Hematopoietic multipotent progenitor cell treated with erythropoietin and hydrocortisone succinate and interleukin-3 and kit ligand, for 8 days (in vitro differentiated cells): ENCODE measurements around the gene IGFBP4.

Experiments used
- DNase-seq: peaks from one replicate; pipeline ENCODE4 v3.0.0-alpha.2; 2015

The IGFBP4 gene

DNA sequence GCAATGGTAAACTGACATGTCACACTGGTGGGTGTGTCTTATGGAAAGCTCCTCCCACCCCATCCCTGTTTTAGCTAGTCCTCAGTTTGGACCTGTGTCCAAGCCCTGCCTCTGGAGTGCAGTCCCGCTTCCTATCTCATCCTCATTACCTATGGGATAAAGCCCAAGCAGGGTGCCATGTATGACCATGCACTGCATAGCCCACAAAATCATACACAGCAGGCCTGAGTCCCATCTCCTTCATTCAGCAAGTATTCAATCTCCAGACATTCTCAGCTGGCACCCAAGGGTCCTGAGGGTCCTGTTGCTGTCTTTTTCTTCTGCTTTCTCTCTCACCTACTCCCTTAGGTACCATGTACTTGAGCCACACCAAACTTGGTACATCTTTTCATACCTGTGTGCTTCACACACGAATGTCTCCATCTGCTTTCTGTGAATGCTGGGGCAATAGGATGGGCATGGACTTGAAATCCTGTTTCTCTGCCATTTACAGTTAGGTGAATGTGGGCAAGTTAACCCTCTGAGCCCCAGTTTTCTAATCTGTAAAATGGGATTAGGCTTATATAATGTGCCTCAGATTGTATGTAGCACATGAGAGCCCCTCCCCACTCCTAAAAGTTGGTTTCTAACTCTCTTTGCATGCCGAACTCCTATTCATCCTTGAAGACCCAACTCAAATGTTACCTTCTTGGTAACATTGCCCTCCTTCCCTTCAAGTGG, 29.6 kb downstream of the IGFBP4 start:
- peak; percentile 40 for DNase-seq

DNA sequence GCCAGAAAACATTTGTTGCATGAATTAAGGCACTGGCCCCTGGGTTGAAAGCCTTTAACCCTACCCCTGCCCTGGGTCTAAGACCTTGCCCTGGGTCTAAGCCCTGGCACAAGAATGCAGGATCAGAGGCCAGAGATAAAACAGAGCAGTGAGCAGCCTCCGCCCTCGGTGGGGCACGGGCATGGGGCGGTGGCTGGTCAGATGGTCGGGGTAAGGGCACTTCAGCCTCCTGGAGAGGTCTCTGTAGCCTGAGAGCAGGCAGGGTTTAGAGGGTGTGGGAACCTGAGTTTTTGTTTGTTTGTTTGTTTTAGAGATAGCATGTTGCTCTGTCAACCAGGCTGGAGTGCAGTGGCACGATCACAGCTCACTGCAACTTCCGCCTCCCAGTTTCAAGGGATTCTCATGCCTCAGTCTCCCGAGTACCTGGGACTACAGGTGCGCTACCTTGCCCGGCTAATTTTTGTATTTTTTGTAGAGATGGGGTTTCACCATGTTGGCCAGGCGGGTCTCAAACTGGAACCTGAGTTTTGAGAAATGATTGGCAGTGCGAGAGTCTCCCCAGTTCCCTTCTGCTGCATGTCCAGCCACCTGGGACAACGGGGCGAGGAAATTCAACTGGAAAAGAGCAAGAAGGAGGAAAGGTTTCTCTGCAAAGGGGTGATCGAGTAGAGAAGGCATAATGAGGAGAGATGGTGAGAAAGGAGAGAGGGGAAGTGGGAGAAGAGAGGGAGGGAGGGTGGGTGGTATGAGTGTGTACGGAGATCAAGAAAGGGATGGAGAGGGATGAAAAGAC, 30.5 kb downstream of the IGFBP4 start:
- no peak for DNase-seq

DNA sequence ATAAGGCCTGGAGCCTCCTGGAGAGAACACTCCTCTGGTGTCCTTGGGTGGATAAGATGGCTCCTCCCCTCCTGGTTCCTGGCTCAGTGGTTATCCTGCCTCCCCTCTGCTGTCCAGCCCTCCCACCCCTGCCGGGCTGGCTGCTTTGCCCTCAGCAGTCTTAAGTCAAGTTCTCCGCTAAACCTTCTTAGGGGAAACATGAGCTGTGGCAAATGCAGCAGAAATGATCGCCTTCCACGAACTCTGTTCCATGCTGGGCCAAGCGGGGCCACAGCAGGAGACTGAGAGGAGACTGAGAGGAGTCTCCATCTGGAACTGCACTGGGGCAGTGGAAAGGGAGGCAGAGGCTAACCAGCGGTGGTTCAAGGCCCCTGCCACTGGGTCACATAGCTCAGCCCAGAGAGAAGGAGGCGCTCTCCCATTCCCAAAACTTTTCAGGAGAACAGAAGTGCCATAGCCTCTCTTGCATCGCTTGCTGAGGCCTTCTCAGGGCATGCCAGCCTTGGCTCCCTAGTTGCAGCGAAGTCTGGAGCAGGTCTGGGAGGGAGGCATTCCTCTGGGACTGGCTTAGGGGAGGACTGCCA, 31.3 kb downstream of the IGFBP4 start:
- peak; percentile 47 for DNase-seq

DNA sequence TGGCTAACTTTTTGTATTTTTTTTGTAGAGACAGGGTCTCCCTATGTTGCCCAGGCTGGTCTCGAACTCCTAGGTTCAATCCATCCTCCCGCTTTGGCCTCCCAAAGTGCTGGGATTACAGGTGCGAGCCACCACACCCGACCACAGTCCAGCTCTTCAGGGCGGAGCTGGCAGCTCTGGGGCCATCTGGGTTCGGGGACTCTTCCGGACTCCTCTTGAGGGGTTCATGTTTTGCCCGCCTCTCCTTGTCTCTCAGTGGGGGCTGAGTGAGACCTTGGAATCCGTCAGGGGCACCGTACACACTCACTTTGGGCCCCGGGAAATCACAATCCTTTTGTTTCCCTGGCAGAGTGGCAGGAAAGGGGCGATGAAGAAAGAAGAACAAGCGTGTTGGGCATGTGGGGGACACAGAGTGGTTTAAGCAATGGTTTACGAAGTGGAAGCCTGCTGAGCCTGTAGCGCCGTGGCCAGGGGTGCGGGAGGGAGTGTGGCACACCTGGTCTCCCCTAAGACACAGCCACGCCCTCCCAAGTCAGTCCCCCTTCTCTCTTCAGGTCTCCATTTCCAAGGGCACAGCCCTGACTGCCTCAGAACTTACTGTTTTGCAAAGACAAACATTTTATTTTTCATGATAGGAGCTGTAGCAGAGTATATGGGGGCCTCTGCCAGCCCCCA, 32.1 kb downstream of the IGFBP4 start:
- DNase-seq, result no peak

DNA sequence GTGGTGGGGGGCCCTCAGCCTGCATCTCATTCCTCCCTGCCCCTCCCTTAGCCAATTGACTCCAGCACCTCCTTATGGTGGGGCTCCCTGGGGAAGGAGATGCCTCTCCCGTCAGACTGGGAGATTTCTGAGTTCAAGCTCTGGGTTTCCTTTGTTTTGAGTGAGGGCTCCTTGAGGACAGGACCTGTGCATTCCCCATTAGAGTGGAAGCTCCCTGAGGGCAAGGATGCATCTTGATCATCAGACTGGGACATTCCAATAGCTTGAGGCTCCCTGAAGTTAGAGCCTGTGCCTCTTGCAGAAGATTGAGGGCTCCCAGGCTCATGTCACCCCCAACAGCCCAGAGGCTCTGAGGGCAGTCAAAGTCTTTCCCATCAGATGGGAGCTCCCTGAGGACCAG, 34.5 kb downstream of the IGFBP4 start:
- no peak for DNase-seq

DNA sequence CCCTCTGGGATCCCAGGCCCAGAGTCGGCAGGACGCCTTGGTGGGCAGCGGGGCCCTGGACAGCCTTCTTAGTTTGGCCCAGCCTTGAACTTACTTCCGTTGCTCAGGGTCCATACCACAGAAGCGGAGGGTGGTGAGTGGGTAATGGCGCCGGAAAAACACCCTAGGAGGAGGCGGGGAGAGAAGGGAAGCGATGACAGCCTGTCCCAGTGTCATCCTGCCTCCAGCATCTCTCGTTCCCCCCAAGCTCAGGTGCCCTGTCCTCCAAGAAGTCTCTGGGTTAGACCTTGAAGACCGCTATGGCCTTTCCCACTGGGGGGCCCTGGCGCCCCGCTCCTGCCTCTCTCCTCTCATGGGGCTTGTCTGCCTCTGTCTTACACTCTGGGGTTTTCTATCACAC, 35.2 kb downstream of the IGFBP4 start:
- DNase-seq, result no peak

DNA sequence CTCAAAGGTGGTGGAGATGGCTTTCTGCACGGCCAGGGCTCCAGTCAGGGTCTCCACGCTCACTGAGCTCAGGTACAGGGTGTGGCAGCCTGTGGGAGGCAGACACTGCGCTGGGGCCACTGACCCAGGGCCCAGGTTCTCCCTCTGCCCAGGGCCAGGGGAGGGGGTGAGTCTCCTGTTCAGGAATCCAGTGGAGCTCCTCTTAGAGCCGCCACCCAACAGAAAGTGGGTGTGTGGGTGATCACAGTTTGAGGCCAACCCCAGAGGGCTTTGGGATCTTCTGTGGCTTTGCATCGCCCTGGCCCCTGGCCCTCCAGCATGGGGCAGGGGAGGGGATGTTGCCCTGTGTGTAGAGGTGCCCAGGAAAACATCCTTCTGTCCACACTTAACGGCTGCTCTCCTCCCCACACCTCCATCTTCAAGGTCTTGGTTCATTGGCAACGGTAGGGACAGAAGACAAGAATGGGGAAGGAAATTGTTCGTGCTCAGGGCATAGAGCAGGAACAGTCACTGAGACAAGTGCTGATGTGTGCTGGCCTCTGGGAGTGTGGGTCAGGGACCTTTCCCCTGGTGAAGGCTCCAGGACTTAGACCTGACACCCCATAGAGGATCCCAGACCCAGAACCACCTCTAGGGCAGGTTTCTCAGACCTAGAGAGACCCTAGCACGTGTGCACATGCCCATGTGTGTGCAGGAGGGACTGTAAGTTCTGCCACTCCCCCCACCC, 36.7 kb downstream of the IGFBP4 start:
- no peak for DNase-seq

DNA sequence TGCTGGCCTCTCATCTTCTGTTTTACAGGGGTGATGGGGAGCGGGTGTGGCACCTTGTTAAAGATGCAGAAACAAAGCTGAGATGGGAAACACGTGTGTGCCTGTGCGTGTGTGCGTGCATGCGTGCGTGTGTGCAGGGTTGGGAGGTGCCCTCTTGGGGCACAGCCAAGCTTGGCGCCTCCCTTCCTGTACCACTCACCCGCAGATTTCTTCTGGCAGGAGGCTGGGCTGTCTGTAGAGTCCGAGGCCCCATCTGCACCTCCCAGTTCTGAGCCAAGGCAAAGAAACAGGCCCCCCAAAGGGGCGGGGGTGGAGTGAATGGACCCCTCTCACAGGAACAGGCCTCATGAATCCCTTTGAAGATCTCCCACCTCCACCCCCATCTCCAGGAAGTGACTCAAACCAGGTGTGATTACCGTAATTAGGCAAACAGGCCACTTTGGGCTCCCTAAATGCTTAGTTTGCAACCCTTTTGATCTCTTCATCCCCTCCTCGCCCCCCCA, 37.3 kb downstream of the IGFBP4 start:
- DNase-seq, result peak; percentile 71

DNA sequence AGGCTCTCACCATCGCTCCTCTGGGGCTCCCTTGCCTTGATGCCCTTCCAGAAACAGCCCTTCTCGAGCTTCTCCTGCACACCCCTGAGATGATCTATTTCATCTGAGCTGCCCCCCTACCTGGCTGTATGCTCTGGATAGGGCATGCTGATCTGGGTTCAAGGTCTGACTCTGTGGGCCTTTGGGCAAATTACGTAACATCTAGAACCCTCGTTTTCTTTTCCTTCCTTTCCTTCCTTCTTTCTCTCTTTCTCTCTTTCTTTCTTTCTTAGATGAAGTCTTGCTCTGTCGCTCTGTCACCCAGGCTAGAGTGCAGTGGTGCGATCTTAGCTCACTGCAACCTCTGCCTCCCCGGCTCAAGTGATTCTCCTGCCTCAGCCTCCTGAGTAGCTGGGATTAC, 37.9 kb downstream of the IGFBP4 start:
- DNase-seq, result no peak

DNA sequence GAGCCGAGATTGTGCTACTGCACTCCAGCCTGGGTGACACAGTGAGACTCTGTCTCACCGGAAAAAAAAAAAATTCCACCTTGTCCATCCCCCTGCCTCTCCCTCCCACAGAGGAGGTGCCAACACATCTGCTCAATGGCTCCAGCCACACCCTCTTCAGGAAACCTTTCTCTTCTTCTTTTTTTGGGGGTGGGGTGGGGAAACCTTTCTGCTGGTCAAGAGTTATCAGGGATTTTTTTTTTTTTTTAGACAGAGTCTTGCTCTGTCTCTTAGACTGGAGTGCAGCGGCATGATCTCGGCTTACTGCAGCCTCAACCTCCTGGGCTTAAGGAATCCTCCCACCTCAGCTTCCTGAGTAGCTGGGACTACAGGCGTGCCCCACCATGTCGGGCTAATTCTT, 39.5 kb downstream of the IGFBP4 start:
- DNase-seq, result no peak

DNA sequence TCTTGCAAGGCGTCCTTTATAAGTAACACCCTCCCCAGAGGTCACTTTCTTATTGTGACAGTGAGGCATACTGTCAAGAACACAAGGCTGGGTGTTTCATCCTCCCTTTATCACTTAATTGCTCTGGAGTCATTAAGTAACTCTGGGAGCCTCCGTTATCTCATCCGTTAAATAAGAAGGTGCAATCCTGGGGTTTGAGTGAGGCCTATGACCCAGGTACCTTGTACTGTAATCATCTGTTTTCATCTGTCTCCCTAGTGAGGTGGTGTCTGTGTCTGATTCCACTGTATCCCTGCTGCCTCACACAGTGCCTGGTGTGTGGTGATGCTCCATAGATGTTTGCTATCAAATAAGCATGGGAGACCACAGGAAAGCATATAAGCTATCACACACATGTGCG, 40.4 kb downstream of the IGFBP4 start:
- DNase-seq, result no peak

DNA sequence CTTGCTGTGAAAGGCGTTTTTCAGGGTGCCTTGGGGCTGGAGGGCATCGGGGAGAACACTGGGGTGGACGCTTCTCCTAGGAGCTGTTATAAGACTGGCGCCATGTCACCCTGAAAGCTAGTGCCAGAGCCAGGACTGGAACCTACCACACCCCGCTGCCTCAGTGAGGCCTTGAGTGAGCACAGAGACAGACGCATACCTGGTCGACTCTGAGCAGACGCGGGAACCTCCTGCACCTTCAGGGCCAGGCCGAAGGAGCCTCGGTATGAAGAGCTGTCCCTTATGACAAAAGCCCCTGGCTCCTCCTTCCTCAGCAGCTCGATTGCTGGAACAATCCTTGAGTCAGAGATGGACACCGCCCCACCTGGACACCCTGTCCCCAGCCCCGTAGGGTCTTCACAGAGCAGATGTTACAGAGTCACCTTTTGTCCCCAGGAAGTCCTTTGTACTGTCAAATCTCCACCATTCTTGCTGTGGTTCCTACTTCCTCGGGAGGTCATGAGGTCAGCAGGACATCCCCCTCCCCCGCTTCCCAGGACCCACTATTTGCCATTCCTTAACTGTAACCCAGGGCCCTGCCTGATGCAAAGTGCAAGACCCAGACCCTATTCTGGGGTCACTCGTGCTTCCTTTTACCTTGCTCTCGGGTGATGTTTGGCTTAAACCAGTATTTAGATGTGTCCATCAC, 41.2 kb downstream of the IGFBP4 start:
- no peak for DNase-seq

DNA sequence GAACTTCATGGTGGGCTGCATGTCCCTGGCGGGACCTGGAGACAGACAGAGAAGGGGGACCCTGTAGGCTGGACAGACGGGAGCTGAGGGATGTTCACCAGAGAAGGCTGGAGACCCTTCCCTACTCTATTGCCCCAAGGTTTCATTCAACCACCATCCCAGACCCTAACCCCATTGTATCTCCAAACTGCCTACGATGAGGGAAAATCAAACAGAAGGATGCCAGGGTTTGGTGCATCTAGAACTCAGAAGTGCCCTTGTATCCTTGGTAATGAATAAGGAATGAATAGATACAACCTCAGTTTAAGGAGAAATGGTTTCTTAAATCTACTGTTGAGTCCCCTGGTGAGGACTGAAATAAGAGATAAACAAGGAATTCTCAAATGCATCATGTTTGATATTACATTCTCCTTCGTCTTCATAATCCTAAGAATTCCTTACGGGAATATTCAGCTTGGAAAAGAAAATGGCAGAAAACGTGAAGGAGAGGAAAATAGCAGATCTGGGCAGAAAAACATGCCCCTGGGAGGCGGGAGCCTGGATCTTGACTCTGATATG, 41.8 kb downstream of the IGFBP4 start:
- no peak for DNase-seq

DNA sequence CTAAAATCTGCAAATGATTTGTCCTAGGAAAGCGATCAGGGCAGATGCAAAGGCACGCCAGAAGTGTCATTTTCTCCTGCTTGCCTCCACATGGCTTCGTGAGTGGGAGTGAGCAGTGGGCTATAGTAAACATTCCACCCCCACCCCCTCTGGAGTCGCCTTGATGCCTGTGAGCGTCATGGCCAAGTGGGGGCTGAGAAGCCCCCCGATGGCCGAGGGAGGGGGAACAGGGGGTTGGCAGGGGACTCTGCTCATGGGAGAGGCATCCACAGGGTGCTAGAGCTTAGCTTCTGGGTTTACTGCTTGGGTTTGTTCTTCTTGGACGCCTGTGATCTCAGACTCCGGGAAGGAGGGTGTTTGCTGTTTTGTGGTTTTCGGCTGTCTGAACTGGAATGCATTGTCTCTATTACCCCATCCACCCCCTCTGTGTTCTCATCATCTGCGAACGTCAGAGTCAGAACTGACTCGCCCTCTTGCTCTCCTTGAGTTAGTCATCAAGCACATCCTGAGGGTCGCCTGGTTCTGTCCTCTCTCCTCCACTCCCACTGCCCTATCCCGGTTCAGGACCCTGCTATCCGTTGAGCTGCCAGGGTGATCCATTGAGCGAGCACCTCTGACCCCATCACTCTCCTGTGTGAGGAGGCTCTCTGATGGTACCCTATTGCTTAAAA, 42.7 kb downstream of the IGFBP4 start:
- DNase-seq, result no peak

DNA sequence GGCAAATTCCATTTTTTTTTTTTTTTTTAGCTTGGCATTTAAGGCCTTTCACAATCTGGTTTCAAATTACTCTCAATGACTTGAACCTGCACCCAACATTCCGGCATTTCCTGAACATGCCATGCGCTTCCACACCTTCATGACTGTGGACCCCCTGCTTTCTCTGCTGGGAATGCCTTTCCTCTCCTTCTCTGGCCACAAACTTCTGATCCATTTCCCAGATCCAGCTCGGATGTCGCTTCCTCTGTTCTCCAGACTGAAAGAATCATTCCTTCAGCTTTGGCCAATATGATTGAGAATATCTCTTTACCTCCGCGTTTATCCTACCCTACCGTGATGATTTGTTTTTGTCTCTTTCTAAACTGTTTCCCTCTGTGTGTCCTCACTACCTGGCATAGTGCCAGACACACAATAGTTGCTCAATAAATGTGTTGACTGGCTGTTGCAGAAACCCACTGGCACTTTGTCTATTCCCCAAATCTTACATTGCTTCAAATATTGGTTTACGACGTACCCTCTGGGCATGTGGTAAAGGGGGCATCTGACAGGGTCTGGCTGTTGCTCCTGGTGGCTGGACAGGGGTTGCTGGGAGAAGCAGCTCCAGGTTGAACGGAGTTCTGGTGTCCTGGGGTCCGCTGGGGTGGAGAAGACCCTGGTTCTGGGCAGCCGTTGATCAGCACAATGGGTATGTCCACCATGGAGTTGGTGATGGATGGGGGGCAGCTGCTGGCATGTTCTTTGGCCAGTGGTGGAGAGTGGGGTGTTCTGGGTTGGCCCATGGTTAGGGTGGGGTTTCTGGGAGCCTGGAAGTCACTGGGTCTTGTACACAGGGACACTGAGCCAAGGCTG, 43.5 kb downstream of the IGFBP4 start:
- no peak for DNase-seq

DNA sequence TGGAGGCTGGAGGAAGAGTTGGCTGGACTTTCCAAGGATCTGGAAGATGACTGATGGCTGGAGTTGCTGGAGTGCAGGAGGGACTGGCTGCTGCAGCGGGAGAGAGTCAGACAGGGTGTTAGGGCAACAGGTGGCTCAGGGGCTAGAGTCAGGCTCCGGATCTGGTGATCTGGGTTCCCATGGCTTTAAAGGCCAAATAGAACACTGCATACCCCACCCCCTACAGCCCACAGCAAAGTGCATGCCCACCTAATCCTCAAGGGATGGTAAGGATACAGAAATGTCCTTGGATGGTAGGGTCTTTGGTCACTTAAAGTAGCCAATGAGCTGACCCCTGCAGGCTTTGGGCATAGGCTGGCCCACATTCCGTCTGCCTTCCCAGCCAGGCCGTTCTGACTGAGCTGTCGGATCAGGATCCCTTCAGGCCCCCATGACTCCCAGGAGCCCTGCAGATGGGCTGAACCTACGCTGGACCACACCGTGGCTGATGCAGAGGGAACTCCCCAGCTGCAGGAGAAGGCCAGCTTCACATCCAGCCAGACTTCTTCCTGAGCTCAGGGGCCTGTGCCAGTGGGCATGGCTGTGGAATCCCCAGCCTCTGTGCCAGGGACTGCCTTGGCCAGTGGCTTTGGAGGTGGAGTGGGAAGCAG, 44.2 kb downstream of the IGFBP4 start:
- no peak for DNase-seq

DNA sequence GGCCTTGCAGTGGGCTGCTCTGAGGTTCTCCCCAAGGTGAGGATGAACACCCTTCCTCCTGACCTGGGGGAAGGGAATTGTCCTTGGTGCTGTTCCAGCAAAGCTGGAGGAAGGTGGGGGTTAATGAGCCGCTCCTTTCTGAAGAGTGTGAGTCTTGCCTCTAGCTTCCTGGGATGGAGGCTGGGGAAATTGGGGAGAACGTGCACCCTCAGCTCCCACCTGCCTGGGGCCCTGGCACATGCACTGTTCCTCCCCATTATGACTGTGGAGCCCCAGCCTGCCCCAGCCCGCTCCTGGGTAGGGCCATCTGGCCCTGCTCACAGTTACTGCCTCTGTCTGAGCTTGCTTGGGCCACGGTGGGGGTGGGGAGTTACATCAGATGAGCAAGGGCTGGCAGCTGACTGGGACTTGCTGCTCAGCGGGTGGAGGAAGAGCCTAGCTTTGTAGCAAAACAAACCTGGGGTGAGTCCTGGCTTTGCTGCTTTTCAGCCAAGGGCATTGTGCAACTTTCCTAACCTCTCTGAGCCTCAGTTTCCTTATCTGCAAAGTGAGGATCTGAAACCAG, 47.1 kb downstream of the IGFBP4 start:
- no peak for DNase-seq

DNA sequence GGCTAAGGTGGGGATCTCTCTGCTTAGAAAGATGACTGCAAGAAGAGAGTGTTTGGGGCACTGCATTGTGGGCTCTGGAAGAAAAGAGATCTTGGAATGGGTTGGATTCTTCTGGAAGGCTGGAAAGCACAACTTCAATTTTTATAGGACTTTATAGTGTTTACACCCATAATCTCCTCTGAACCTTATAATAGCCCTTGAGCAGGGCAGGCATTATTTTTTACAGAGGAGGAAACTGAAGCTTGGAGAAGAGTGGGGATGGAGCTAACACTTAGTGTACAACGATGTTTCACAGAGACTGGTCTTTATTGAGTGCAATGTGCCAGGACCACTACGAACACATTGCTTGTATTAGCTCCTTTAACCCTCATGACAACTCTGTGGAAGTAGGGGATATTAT, 47.7 kb downstream of the IGFBP4 start:
- no peak for DNase-seq

DNA sequence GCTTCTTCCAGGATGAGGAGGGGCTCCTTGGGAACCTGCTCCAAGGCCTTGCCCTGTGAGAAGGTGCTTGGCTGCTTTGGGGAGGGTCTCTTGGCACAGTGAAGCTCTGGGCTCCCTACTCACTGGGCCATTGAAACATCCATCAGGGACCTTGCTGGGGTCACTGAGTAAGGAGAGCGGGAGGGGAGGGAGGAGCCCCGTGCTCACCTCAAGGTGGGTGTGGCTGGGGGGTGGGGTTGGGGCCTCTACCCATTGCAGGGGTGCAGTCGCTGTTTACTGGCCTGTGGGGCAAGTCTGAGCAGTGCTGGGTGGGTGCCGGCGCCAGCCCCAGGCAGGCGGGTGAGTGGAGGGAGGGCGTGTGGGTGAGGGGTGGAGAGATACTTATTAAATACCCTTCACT, 48.2 kb downstream of the IGFBP4 start:
- no peak for DNase-seq
